DOHH2 (cell line): ENCODE data around the gene VPS4A.

Experiments used
- CTCF ChIP-seq: fragments of 200-600 bp; sonication (generic); IDR thresholded peaks from one replicate; pipeline ENCODE4 v1.5.1; 2014; ENCODE audit warnings: antibody characterized with exemption, mild to moderate bottlenecking, low read depth, low read length; ENCODE audit not compliant: poor library complexity, severe bottlenecking
- EZH2phosphoT487 ChIP-seq: fragments of 200-600 bp; sonication (generic); IDR thresholded peaks from 2 replicates; pipeline ENCODE4 v1.6.1; 2017; ENCODE audit warnings: borderline replicate concordance, mild to moderate bottlenecking, antibody characterized with exemption, low read length, moderate library complexity, mixed read lengths

- TF ChIP-seq CTCF = no peak
- TF ChIP-seq EZH2phosphoT487 = no peak
Observed at GRCh38 chr16:69363281-69363717, 52.1 kb downstream of the VPS4A start.
